B cell (primary cell): ENCODE data around the gene ARHGAP23. TPM values are rescaled to one million over a fixed set of nuclear protein-coding genes. Genes with fewer than 3 reads are reported as not detected.
"Not testable (repeated sequence)": the region's sequence is repeated elsewhere in the genome, so short reads cannot be mapped to it uniquely, and the experiment has no call there.

Experiments used
- ATAC-seq: fragments of 200-7000 bp; cut with Tn5 transposase; one replicate; pipeline ENCODE4 v1.10.0; 2021; ENCODE audit warnings: low read depth, mild to moderate bottlenecking, moderate number of reproducible peaks, moderate library complexity
- CTCF ChIA-PET: fragments of 350-600 bp; sonication (Branson Sonifier 250); formaldehyde crosslinking; loops from one replicate; lab custom pipeline; 2021; ENCODE audit warnings: antibody characterized with exemption, inconsistent platforms; lab: Charles Lee
- POLR2A ChIA-PET: fragments of 350-600 bp; sonication (Branson Sonifier 250); formaldehyde crosslinking; loops from one replicate; lab custom pipeline; 2021; ENCODE audit warnings: antibody characterized with exemption; lab: Charles Lee
- DNase-seq: peaks from one replicate; pipeline ENCODE4 v3.0.0; 2013
- H2AFZ ChIP-seq: 2 replicates; pipeline ENCODE4 v1.6.1; 2012; ENCODE audit warnings: mild to moderate bottlenecking, low read depth, low read length; ENCODE audit not compliant: insufficient read depth, poor library complexity, severe bottlenecking
- H3K27ac ChIP-seq, 2 donors: 1 replicate in 1 of 2; 2 replicates in 1 of 2; pipeline ENCODE4 v1.5.1; 2012 to 2013; ENCODE audit warnings: low read length in 2 of 2, mild to moderate bottlenecking in 2 of 2, moderate library complexity in 1 of 2
- H3K27me3 ChIP-seq, 4 experiments: fragments of 200-600 bp in 1 of 4; sonication (generic) in 1 of 4; replicated peaks in 1 of 4; 1 replicate in 2 of 4; 2 replicates in 2 of 4; pipeline versions ENCODE4 v1.6.1 to v1.7.0; 2013 to 2016; ENCODE audit warnings: low read length in 3 of 4, mild to moderate bottlenecking in 2 of 4, mixed read lengths in 1 of 4, moderate library complexity in 1 of 4; ENCODE audit not compliant: insufficient read depth in 4 of 4, control insufficient read depth in 3 of 4; ENCODE audit errors: control extremely low read depth in 1 of 4
- H3K36me3 ChIP-seq, 2 experiments: replicated peaks in 1 of 2; 1 replicate in 1 of 2; 2 replicates in 1 of 2; pipeline versions ENCODE4 v1.6.1 to v1.7.1; 2013; ENCODE audit warnings: low read length in 1 of 2; ENCODE audit not compliant: insufficient read depth in 2 of 2, control insufficient read depth in 1 of 2; ENCODE audit errors: control extremely low read depth in 1 of 2, extremely low read depth in 1 of 2
- H3K4me1 ChIP-seq, 2 donors: fragments of 200-600 bp in 1 of 2; sonication (generic) in 1 of 2; 1 replicate in 1 of 2; 2 replicates in 1 of 2; pipeline versions ENCODE4 v1.5.1 to v1.6.1; 2013 to 2017; ENCODE audit warnings: low read length in 2 of 2; ENCODE audit not compliant: control insufficient read depth in 2 of 2, insufficient read depth in 2 of 2
- H3K4me2 ChIP-seq: replicated peaks from 2 replicates; pipeline ENCODE3; 2012; ENCODE audit warnings: mild to moderate bottlenecking, low read depth, low read length; ENCODE audit not compliant: poor library complexity, severe bottlenecking
- H3K4me3 ChIP-seq, 5 experiments: fragments of 200-600 bp in 1 of 5; sonication (generic) in 1 of 5; 1 replicate in 3 of 5; 2 replicates in 2 of 5; pipeline versions ENCODE4 v1.5.1 to v1.7.0; 2011 to 2016; ENCODE audit warnings: low read length in 4 of 5, mild to moderate bottlenecking in 4 of 5, low read depth in 2 of 5, control low read depth in 1 of 5, moderate library complexity in 1 of 5; ENCODE audit not compliant: insufficient read depth in 1 of 5; ENCODE audit errors: control extremely low read depth in 1 of 5, extremely low read depth in 1 of 5
- H3K79me2 ChIP-seq: fragments of 200-600 bp; sonication (generic); one replicate; pipeline ENCODE4 v1.6.0; 2016; ENCODE audit warnings: low read length; ENCODE audit not compliant: control insufficient read depth, insufficient read depth
- H3K9ac ChIP-seq: fragments of 200-600 bp; sonication (generic); 2 replicates; pipeline ENCODE4 v1.6.1; 2017; ENCODE audit warnings: mild to moderate bottlenecking, low read length, moderate library complexity
- H3K9me3 ChIP-seq, 3 donors: one replicate each; pipeline versions ENCODE4 v1.6.1 to v1.7.1; 2013; ENCODE audit warnings: low read length in 2 of 3; ENCODE audit not compliant: control insufficient read depth in 2 of 3, insufficient read depth in 1 of 3; ENCODE audit errors: control extremely low read depth in 1 of 3
- H4K20me1 ChIP-seq: 2 replicates; pipeline ENCODE4 v1.6.0; 2012; ENCODE audit warnings: mild to moderate bottlenecking, low read length; ENCODE audit not compliant: insufficient read depth, control insufficient read depth, poor library complexity, severe bottlenecking
- H3K27ac Mint-ChIP-seq: one replicate; pipeline ENCODE4 v1.8.0; 2021; ENCODE audit warnings: mixed read lengths
- H3K27me3 Mint-ChIP-seq: one replicate; pipeline ENCODE4 v1.8.0; 2021; ENCODE audit warnings: mixed read lengths
- H3K4me1 Mint-ChIP-seq: one replicate; pipeline ENCODE4 v1.8.0; 2021; ENCODE audit warnings: mixed read lengths
- H3K4me3 Mint-ChIP-seq: one replicate; pipeline ENCODE4 v1.8.0; 2021; ENCODE audit warnings: mixed read lengths
- H3K9me3 Mint-ChIP-seq: one replicate; pipeline ENCODE4 v1.8.0; 2022; ENCODE audit warnings: mixed read lengths; ENCODE audit not compliant: insufficient read depth
- EZH2 ChIP-seq: IDR thresholded peaks from 2 replicates; pipeline ENCODE4 v1.6.1; 2012; ENCODE audit warnings: borderline replicate concordance, low read depth, mild to moderate bottlenecking, moderate library complexity, low read length; ENCODE audit not compliant: insufficient read depth, poor library complexity, severe bottlenecking
- WGBS: methylation state at CpG from one replicate; pipeline ENCODE4 v1.1.5; 2013; ENCODE audit warnings: missing lambda C conversion rate; ENCODE audit not compliant: insufficient coverage; 5-methylcytosine and 5-hydroxymethylcytosine counted together
- intact Hi-C: fragments of 100-400 bp; cut with micrococcal nuclease; formaldehyde crosslinking; loops from one replicate; pipeline ENCODE4 v1.10.0; 2022
- polyA plus RNA-seq: library from polyadenylated mRNA; depleted of rRNA; stranded (reverse); fragments of >200 nt; gene quantifications from 2 replicates; pipeline ENCODE4 v1.2.3, GENCODE V29; 2012
- total RNA-seq, 2 donors: library from RNA; stranded (reverse); fragments of 120-200 nt in 1 of 2; gene quantifications; 1 replicate in 1 of 2; 2 replicates in 1 of 2; pipeline versions ENCODE4 v1.2.3 to v1.2.4, GENCODE V29; 2013 to 2022
- TF ChIP-seq, protein P1 (sequence below): fragments of 200-600 bp; IDR thresholded peaks from one replicate; pipeline ENCODE4 v1.8.0; 2022; ENCODE audit warnings: antibody characterized with exemption, mild to moderate bottlenecking

ARHGAP23 gene
- total and polyA plus RNA-seq, 2 donors (not counting 1 experiment from before 2014, with no cell fraction given) = 0.07 to 0.12 TPM

DNA sequence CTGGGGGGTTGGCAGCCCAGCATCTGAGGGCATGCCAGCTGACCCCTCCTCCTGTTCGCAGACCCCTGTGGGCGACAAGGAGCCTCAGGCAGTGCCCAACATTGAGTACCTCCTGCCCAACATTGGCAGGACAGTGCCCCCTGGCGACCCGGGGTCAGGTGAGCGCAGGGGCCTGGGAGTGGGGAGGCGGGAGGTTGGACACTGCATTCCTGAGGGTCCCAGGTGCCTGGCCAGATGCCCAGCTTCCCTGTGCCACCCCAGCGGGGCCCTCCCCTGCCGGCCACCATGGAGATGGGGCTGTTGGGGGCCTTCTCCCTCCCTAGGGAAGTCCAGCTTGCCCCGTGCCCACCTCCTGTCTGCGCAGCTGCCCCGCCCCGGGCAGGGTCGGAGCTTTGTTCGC is 70.1 kb downstream of the ARHGAP23 start:
- ChIA-PET CTCF (no interaction called here), POLR2A (no interaction called here)
- no peak for DNase-seq
- Histone ChIP-seq H3K4me2 (no peak overlapping the region), H3K36me3 (no peaks in the 10 kb centered on the region), H3K79me2 (no peaks in the 10 kb centered on the region), H3K27me3 (no peaks in the 10 kb centered on the region), H3K27ac (no peak overlapping the region), H3K9me3 (peaks cover 0 to 13% (median 0%) of the 10 kb centered on the region in 3 donors), H3K4me3 (no peak overlapping the region), H3K4me1 (no peaks in the 10 kb centered on the region), H3K9ac (no peak overlapping the region), H4K20me1 (no peaks in the 10 kb centered on the region), H2AFZ (no peak overlapping the region)
- Mint-ChIP-seq H3K4me3 (no peak overlapping the region), H3K4me1 (no peaks in the 10 kb centered on the region), H3K9me3 (peaks cover 2% of the 10 kb centered on the region), H3K27me3 (peaks cover 6% of the 10 kb centered on the region), H3K27ac (no peak overlapping the region)
- no peak for TF ChIP-seq EZH2
- TF ChIP-seq, protein P1, sequence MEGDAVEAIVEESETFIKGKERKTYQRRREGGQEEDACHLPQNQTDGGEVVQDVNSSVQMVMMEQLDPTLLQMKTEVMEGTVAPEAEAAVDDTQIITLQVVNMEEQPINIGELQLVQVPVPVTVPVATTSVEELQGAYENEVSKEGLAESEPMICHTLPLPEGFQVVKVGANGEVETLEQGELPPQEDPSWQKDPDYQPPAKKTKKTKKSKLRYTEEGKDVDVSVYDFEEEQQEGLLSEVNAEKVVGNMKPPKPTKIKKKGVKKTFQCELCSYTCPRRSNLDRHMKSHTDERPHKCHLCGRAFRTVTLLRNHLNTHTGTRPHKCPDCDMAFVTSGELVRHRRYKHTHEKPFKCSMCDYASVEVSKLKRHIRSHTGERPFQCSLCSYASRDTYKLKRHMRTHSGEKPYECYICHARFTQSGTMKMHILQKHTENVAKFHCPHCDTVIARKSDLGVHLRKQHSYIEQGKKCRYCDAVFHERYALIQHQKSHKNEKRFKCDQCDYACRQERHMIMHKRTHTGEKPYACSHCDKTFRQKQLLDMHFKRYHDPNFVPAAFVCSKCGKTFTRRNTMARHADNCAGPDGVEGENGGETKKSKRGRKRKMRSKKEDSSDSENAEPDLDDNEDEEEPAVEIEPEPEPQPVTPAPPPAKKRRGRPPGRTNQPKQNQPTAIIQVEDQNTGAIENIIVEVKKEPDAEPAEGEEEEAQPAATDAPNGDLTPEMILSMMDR = no peak
- ATAC-seq = no peak
- 94% methylated on average over 14 of the region's 14 CpGs for WGBS
- intact Hi-C loops = no loop called here

DNA sequence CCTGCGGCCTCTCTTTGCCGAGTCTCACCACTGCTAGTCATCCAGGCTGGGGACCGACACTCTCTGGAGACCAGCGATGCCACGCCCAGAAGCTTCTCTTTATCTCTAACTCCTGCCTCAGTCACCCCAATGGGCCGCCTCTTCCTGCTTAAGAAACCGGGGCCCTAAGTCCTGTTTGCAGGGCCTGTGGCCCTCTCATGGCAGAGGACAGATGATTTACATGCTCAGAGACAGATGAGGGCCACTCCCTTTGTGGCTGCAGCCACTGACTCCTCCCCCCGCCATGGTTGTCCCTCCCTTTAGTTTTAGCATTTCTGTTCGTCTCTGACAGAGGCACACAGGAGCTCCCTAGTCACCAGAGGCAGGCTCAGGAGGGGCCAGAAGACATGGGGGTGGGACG is 71.0 kb downstream of the ARHGAP23 start:
- H3K27ac Mint-ChIP-seq, H3K27ac ChIP-seq, H3K36me3 ChIP-seq, DNase-seq, H4K20me1 ChIP-seq, POLR2A ChIA-PET, H3K4me1 Mint-ChIP-seq, intact Hi-C loops, H3K9me3 Mint-ChIP-seq, H3K4me2 ChIP-seq, H3K4me3 Mint-ChIP-seq, H3K27me3 Mint-ChIP-seq, H3K9ac ChIP-seq, H3K4me1 ChIP-seq, H3K4me3 ChIP-seq, H3K27me3 ChIP-seq, H3K79me2 ChIP-seq, H2AFZ ChIP-seq, CTCF ChIA-PET, ATAC-seq: not testable (repeated sequence)
- 100% methylated on average over 4 of the region's 10 CpGs for WGBS
- H3K9me3 ChIP-seq = peaks cover 0 to 13% (median 0%) of the 10 kb centered on the region in 3 donors

DNA sequence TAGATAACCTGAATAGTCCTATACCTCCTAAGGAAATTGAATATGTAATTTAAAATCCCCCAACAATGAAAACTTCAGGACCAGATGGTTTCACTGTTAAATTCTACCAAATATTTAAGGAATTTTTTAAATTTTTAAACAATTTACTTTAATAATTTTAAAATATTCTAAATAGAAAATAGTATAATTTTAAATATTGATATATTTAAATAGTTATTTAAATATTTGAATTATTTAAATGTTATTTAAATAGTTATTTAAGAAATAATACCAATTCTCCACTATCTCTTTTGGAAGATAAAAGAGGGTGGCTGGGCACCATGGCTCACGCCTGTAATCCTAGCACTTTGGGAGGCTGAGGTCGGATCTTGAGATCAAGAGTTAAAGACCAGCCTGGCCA is 73.5 kb downstream of the ARHGAP23 start:
- CTCF ChIA-PET, H2AFZ ChIP-seq, H4K20me1 ChIP-seq, H3K27ac Mint-ChIP-seq, H3K36me3 ChIP-seq, H3K4me2 ChIP-seq, H3K27ac ChIP-seq, H3K9me3 Mint-ChIP-seq, H3K4me1 Mint-ChIP-seq, ATAC-seq, H3K27me3 ChIP-seq, DNase-seq, POLR2A ChIA-PET, intact Hi-C loops, H3K4me1 ChIP-seq, H3K27me3 Mint-ChIP-seq, H3K9ac ChIP-seq, H3K4me3 Mint-ChIP-seq, H3K79me2 ChIP-seq, H3K4me3 ChIP-seq: not testable (repeated sequence)
- no CpG with 5 or more reads among the region's 2 CpGs for WGBS
- H3K9me3 ChIP-seq = peaks cover 0 to 13% (median 0%) of the 10 kb centered on the region in 3 donors
